Stimulated activated CD8-positive, alpha-beta memory T cell treated with anti-CD3 and anti-CD28 coated beads, Interleukin-7, amount 100 ng/mL, for 4 hours (primary cell): ENCODE data around the gene LMO1.

Experiments
- DNase-seq, 2 donors: peaks; one replicate each; pipeline ENCODE4 v3.0.0-alpha.2; 2020; ENCODE audit warnings: low read depth in 2 of 2

The LMO1 gene

GRCh38 chr11:8263769-8264410 lies at the start of gene LMO1:
LMO1 (minus strand) TSS chr11:8263878; CDS start chr11:8263362, 516 bp downstream.
- DNase-seq = peak; percentile 37 to 39

GRCh38 chr11:8312986-8313385 lies 49.3 kb upstream of the LMO1 start:
- DNase-seq = no peak

- DNase-seq = no peak
Observed at GRCh38 chr11:8311366-8311765, 47.7 kb upstream of the LMO1 start.

GRCh38 chr11:8310743-8311298 lies 47.1 kb upstream of the LMO1 start:
- DNase-seq = no peak

- DNase-seq = no peak
Observed at GRCh38 chr11:8309862-8310261, 46.2 kb upstream of the LMO1 start.

- no peak for DNase-seq
Observed at GRCh38 chr11:8309311-8309710, 45.6 kb upstream of the LMO1 start.

- no peak for DNase-seq
Observed at GRCh38 chr11:8307601-8308000, 43.9 kb upstream of the LMO1 start.

- DNase-seq = no peak
Observed at GRCh38 chr11:8301622-8302021, 37.9 kb upstream of the LMO1 start.

GRCh38 chr11:8298801-8299786 lies 35.4 kb upstream of the LMO1 start:
- DNase-seq = no peak

- no peak for DNase-seq
Observed at GRCh38 chr11:8297781-8298440, 34.2 kb upstream of the LMO1 start.

- DNase-seq = no peak
Observed at GRCh38 chr11:8296872-8297271, 33.2 kb upstream of the LMO1 start.

GRCh38 chr11:8296038-8296649 lies 32.5 kb upstream of the LMO1 start:
- DNase-seq = no peak

GRCh38 chr11:8294251-8294935 lies 30.7 kb upstream of the LMO1 start:
- no peak for DNase-seq

GRCh38 chr11:8293171-8293570 lies 29.5 kb upstream of the LMO1 start:
- DNase-seq = no peak

- DNase-seq = no peak
Observed at GRCh38 chr11:8292351-8292750, 28.7 kb upstream of the LMO1 start.

- no peak for DNase-seq
Observed at GRCh38 chr11:8291421-8292350, 28.0 kb upstream of the LMO1 start.

GRCh38 chr11:8290081-8290810 lies 26.6 kb upstream of the LMO1 start:
- DNase-seq = no peak

GRCh38 chr11:8289492-8289918 lies 25.8 kb upstream of the LMO1 start:
- DNase-seq = no peak

GRCh38 chr11:8288824-8289491 lies 25.3 kb upstream of the LMO1 start:
- DNase-seq = no peak
